Upper lobe of right lung (tissue), 1 donor: ENCODE data around the gene LAMA5. TPM values are rescaled to one million over a fixed set of nuclear protein-coding genes. Genes with fewer than 3 reads are reported as not detected.

Experiments used
- ATAC-seq: fragments of 200-7000 bp; cut with Tn5 transposase; one replicate; pipeline ENCODE4 v1.9.1; 2020; ENCODE audit warnings: mild to moderate bottlenecking, moderate library complexity
- DNase-seq: peaks from one replicate; pipeline ENCODE4 v3.0.0-alpha.2; 2020
- H3K27ac ChIP-seq: fragments of 200-600 bp; one replicate; pipeline ENCODE4 v1.8.0; 2022
- H3K27me3 ChIP-seq: fragments of 200-600 bp; one replicate; pipeline ENCODE4 v1.8.0; 2022; ENCODE audit warnings: mild to moderate bottlenecking
- H3K36me3 ChIP-seq: fragments of 200-600 bp; one replicate; pipeline ENCODE4 v1.8.0; 2022
- H3K4me1 ChIP-seq: fragments of 200-600 bp; one replicate; pipeline ENCODE4 v1.8.0; 2022
- H3K4me3 ChIP-seq: fragments of 200-600 bp; one replicate; pipeline ENCODE4 v1.8.0; 2022; ENCODE audit warnings: mild to moderate bottlenecking
- H3K9me3 ChIP-seq: fragments of 200-600 bp; one replicate; pipeline ENCODE4 v1.8.0; 2022
- CTCF ChIP-seq: fragments of 200-600 bp; IDR thresholded peaks from one replicate; pipeline ENCODE4 v1.8.0; 2022; ENCODE audit warnings: antibody characterized with exemption
- intact Hi-C: fragments of 100-400 bp; cut with DNase I; formaldehyde crosslinking; loops from one replicate; pipeline ENCODE4 v1.11.0; 2022
- long read RNA-seq: library from polyadenylated mRNA; unstranded; transcript quantifications from one replicate; pipeline ENCODE4 v2.0.0, GENCODE V29; 2021
- total RNA-seq: library from RNA; stranded (reverse); fragmentation: NEBNext Ultra II Directional; extraction: Animal tissue kit (Norgen Biotek cat#: 25700); gene quantifications from one replicate; pipeline ENCODE4 v1.2.1, GENCODE V29; 2021
- donor health status: DM: no; HTN: yes; CAD: no; lungs with severe emphysema.

The LAMA5 gene
- 279 TPM for total RNA-seq
- long read RNA-seq, partial matches to known transcripts = 190 of 274 reads
- long read RNA-seq, other reads (novel, unspliced or antisense) = 80 of 274 reads

- ATAC-seq (peak; percentile 56), DNase-seq (peak; percentile 84)
- Histone ChIP-seq H3K27ac (peak within 1 kb of the TSS; percentile 80), H3K27me3 (no peaks in the 10 kb centered on the region), H3K36me3 (no peaks in the 10 kb centered on the region), H3K4me1 (peaks cover 64% of the 10 kb centered on the region), H3K9me3 (no peaks in the 10 kb centered on the region), H3K4me3 (peak within 1 kb of the TSS; percentile 69)
- no peak for TF ChIP-seq CTCF
- intact Hi-C loops = no loop called here
These were observed at the start of gene LAMA5 for GRCh38 chr20:62367136-62367632. Gene LAMA5 (minus strand): TSS chr20:62367312. CDS start chr20:62367245, 67 bp downstream.

GRCh38 chr20:62415354-62416111, 48.4 kb upstream of the LAMA5 start:
- Histone ChIP-seq H3K9me3 (no peaks in the 10 kb centered on the region), H3K4me1 (peaks cover under 1% of the 10 kb centered on the region), H3K36me3 (no peaks in the 10 kb centered on the region), H3K4me3 (no peak overlapping the region), H3K27ac (no peak overlapping the region), H3K27me3 (no peaks in the 10 kb centered on the region)
- ATAC-seq (no peak), DNase-seq (no peak)
- intact Hi-C loops = no loop called here
- TF ChIP-seq CTCF = no peak

DNA sequence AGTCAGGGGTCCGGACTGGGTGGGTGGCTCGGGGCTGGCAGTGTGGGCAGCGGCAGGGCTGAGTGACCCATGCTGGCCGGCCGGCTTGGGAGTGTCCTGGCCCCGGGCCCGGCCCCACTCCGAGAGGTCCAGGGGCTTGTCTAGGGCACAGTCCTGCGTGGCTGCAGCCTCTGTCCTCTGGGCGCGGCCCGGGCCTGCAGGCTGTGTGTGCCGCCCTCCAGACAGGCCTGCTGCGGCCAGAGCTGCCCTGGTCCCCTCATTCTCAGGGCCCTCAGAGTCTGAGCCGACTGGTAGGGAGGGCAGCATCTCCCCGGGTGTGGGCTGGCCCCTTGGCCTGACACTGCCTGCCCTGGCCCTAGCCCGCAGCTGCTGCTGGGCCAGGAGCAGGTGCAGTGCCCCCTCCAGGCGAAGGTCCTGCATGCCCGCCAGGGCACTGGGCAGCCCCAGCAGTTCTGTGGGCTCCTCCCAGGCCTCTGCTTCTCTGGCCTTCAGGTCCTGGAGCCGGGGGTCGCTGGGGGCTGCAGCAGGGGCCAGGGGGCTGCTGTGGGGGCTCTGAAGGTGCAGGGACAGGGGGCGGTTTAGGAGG, 46.9 kb upstream of the LAMA5 start:
- H3K4me3 ChIP-seq = no peak overlapping the region
- no peak for DNase-seq
- no peak for TF ChIP-seq CTCF
- no peak overlapping the region for H3K27ac ChIP-seq
- H3K27me3 ChIP-seq = no peaks in the 10 kb centered on the region
- H3K36me3 ChIP-seq = no peaks in the 10 kb centered on the region
- ATAC-seq = no peak
- no peaks in the 10 kb centered on the region for H3K9me3 ChIP-seq
- intact Hi-C loops = no loop called here
- peaks cover 12% of the 10 kb centered on the region for H3K4me1 ChIP-seq

- TF ChIP-seq CTCF = no peak
- H3K9me3 ChIP-seq = no peaks in the 10 kb centered on the region
- intact Hi-C loops = no loop called here
- H3K36me3 ChIP-seq = no peaks in the 10 kb centered on the region
- H3K27me3 ChIP-seq = no peaks in the 10 kb centered on the region
- H3K27ac ChIP-seq = no peak overlapping the region
- DNase-seq = no peak
- no peak for ATAC-seq
- H3K4me1 ChIP-seq = peaks cover 12% of the 10 kb centered on the region
- H3K4me3 ChIP-seq = no peak overlapping the region
These were observed 46.0 kb upstream of the LAMA5 start for GRCh38 chr20:62413025-62413570.

GRCh38 chr20:62412194-62413024, 45.3 kb upstream of the LAMA5 start:
- no peak overlapping the region for H3K27ac ChIP-seq
- no peaks in the 10 kb centered on the region for H3K27me3 ChIP-seq
- no peaks in the 10 kb centered on the region for H3K36me3 ChIP-seq
- intact Hi-C loops = no loop called here
- ATAC-seq (no peak), DNase-seq (no peak)
- H3K4me1 ChIP-seq = peaks cover 16% of the 10 kb centered on the region
- TF ChIP-seq CTCF = no peak
- no peak overlapping the region for H3K4me3 ChIP-seq
- H3K9me3 ChIP-seq = no peaks in the 10 kb centered on the region
